Activated gamma-delta T cell (primary cell): ENCODE data around the gene GARNL3.

Source experiments
- DNase-seq: peaks from one replicate; lab custom pipeline; 2025; lab: John Stamatoyannopoulos, UW

Gene GARNL3

GRCh38 chr9:127311239-127311741 is 46.7 kb downstream of the GARNL3 start:
- no peak for DNase-seq

DNA sequence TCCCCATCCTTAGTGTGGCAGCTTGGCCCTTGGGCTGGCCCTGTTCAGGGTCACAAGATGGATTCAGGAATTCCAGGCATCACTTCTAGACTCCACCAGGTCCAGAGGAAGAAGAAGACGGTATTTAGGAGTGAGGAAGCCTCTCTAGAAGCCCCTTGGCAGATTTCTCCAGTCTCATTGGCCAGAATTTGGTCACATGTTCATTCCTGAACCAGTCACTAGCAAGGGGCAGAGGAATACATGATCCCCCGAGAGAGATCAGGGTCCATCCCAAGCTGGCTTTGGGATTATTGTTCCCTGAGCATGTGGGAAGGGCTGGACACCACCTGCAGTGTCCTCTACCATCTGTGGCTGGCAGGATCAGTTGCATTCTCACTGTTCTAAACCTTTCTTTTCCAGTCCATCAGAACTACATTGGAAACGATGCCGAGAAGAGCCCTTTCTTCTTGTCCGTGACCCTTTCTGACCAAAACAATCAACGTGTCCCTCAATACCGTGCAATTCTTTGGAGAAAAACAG is 48.5 kb downstream of the GARNL3 start:
- DNase-seq: no peak

DNA sequence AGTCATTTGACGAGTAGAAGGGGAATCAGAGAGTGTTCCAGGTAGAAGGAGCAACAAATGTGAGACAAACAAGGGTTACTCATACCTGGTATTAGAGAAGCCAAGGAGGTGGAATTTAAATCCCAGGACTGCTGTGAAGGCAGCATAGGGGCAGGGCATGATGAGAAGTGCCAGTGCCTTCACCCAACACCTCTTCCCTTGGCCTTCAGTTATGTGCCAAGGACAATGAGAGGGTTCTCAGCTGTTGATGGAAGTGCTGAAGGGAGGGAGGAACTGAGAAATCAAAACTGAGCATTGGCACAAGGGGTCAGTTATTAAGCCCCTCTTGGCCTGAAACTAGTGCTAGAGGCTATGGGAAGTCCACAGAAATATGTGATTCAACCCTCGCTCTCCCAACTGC is 50.3 kb downstream of the GARNL3 start:
- DNase-seq: no peak

GRCh38 chr9:127316586-127317323 is 52.2 kb downstream of the GARNL3 start:
- DNase-seq: no peak

DNA sequence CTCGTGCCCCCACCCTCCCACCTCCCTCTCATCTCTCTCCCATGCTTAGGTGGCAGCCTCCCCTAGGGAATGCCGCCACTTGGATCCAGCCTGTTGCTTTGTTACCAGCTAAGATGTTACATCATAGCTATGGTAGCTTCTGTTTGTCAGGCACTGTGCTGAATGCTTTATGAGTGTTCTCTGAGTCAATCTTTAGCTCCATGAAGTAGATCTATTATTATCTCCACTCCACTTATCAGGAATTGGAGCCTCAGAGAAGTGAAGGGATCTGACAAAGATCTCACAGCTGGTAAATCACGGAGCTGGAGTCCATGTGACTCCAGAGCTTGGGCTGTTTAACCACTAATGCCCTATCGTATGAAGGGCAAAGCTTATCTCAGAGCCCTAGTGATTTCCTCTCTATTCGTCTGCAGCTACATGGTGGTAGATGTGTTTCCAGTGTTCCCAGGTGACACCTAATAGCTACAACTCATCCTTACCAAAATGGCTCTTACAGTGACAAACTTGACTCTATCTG is 54.1 kb downstream of the GARNL3 start:
- no peak for DNase-seq

DNA sequence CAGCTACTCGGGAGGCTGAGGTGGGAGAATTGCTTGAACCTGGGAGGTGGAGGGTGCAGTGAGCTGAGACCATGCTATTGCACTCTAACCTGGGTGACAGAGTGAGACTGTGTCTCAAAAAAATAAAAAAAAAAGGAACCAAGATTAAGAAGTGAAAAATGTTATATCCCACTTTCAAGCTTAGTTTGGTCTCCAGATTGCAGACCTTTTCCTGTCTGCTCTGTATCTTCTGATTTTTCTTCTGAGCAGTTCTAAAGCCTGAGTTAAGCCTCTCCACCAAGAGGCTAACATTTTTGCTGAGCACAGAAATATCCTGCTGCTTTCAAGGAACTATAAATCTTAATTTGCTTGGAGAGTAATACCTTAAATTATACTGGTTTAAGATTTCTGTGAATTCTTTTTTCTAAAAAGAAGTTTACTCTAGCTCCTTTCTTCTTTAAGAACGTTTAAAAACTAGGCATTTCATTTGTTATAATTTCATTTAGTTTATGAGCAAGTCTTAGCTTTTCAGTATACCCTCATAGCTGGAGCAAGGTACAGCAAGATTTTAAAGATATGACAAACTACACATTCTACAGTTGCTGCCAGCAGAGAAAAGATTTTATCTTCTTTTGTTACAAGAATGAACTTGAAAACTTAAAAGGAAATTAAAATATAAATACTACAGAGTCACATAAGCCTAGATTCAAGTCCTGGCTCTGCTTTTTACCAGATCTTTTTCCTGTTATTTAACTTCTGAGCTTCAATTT is 55.0 kb downstream of the GARNL3 start:
- DNase-seq: no peak

DNA sequence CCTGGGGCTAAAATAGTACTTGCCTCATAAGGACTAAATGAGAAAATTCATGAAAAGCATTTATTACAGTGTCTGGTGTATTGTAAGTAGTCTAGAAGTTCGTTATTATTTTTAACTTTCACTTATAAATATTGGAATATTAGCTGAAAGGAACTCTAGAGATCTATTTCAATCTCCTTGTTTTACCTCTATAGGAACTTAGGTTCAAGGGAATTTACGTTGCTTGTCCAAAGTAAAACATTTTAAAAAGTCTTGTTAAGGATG is 55.5 kb downstream of the GARNL3 start:
- DNase-seq: no peak

GRCh38 chr9:127323393-127323792 is 58.8 kb downstream of the GARNL3 start:
- no peak for DNase-seq

DNA sequence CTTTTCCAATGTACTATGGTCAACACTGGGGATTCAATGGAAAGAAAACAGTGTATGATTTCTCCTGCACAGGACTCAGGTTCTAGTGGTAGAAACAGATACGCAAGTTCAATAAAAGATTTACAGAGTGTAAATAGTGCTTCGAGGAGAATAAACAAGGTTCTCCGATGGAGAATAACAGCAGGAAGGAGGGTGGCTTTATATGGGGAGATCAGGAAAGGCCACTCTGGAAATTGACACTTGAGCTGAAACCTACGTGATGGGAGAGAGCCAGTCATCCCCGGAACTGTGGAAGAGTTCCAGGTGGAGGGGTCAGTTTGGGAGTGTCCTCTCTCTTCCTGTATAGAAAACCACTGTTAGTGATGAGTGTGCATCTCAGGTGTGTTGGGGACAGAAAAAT is 65.9 kb downstream of the GARNL3 start:
- no peak for DNase-seq

GRCh38 chr9:127333221-127334064 is 68.9 kb downstream of the GARNL3 start:
- no peak for DNase-seq

DNA sequence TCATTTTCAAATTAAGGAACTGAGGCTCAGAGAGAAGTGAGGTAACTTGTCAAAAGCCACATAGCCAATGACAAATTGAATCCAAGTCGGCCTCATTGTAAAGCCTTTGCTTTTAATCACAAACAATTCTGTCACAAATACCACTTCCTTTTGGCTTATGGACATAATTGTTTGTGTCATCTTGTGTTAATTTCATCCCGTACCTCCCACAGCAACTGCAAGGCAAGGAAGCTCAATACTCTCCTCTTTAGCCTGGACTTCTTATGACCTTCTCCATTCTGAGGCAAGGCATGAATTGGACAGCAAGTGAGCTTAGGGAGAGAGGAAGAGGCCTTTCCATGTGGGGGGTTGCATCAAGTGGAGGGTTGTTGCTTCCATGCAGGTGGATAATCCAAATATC is 70.2 kb downstream of the GARNL3 start:
- DNase-seq: no peak

DNA sequence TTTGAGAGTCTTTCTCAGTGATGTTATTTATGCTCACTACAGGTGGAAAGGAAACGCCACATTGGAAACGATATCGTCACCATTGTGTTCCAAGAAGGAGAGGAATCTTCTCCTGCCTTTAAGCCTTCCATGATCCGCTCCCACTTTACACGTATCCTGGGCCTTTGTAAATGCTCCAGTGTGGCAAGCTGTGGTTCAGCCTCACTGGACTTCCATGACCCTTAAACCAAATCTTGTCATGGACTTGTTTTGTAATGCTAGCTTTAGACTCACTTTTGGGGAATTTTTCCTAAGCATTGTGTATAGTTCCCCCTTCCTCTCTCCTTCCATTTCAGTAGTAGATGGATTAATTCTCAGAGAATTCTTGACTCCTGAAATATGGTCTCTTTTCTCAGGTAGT is 71.5 kb downstream of the GARNL3 start:
- no peak for DNase-seq

- no peak for DNase-seq
These were observed 72.2 kb downstream of the GARNL3 start for GRCh38 chr9:127336506-127337352.

DNA sequence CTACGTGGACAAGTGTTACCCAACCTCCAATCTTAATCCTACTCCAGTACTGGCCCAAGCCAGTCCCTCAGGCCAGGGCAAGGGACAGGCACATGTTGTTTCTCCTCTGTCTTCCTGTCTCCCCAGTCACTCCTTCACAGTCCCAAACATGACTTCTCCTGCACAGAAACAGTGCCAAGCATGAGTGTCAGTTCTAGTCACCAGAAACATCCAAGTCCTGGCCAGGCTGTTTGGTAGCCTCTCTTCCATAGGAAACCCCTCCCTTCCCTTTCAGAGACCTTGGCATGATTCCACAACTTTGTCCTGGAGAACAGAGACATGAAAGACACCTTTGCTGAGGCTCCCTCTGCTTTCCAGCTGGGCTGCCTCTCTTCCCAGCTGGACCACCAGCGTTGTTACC is 76.1 kb downstream of the GARNL3 start:
- DNase-seq: no peak

GRCh38 chr9:127341152-127341551 is 76.6 kb downstream of the GARNL3 start:
- DNase-seq: no peak

GRCh38 chr9:127344368-127345000 is 79.9 kb downstream of the GARNL3 start:
- no peak for DNase-seq

GRCh38 chr9:127345566-127345965 is 81.0 kb downstream of the GARNL3 start:
- DNase-seq: no peak

- DNase-seq: no peak
These were observed 82.0 kb downstream of the GARNL3 start for GRCh38 chr9:127346584-127346983.

- no peak for DNase-seq
These were observed 83.5 kb downstream of the GARNL3 start for GRCh38 chr9:127347831-127348776.
